ENCODE data around the gene TRAPPC4.
"Not testable (repeated sequence)": the region's sequence is repeated elsewhere in the genome, so short reads cannot be mapped to it uniquely, and the experiment has no call there.

TRAPPC4 gene

GRCh38 chr11:119018074-119018938 is at the start of gene TRAPPC4, which contains the start of gene RPS25:
TRAPPC4 (plus strand) TSS chr11:119018766; CDS start chr11:119018796, 30 bp downstream.
RPS25 (minus strand) TSS chr11:119018343; CDS start chr11:119018284, 59 bp downstream.
- peak within 1 kb of the TSS; percentile 84 for H3K27ac ChIP-seq (ENCODE audit: low read depth, low read length)
- H3K4me1 ChIP-seq (ENCODE audit: control insufficient read depth, insufficient read depth, low read length) = peaks cover 8% of the 10 kb centered on the region
- peak within 1 kb of the TSS; percentile 93 for H3K9ac ChIP-seq (ENCODE audit: low read length)
- peaks cover 19% of the 10 kb centered on the region for H3K36me3 ChIP-seq (ENCODE audit: control insufficient read depth, insufficient read depth, low read length)
- no peaks in the 10 kb centered on the region for H3K27me3 ChIP-seq (ENCODE audit: control insufficient read depth, insufficient read depth, low read length)
- H3K4me3 ChIP-seq (ENCODE audit: low read length) = peak within 1 kb of the TSS; percentile 68

GRCh38 chr11:118969508-118969907 is 49.1 kb upstream of the TRAPPC4 start:
- not testable (repeated sequence) for H3K27me3 ChIP-seq (ENCODE audit: control insufficient read depth, insufficient read depth, low read length); H3K27ac ChIP-seq (ENCODE audit: low read depth, low read length); H3K36me3 ChIP-seq (ENCODE audit: control insufficient read depth, insufficient read depth, low read length); H3K4me3 ChIP-seq (ENCODE audit: low read length); H3K9ac ChIP-seq (ENCODE audit: low read length); H3K4me1 ChIP-seq (ENCODE audit: control insufficient read depth, insufficient read depth, low read length)

GRCh38 chr11:118971646-118972045 is 46.9 kb upstream of the TRAPPC4 start, which contains the start of gene FOXR1:
FOXR1 (plus strand) TSS chr11:118971761; CDS start chr11:118971932, 171 bp downstream.
- no peaks in the 10 kb centered on the region for H3K4me1 ChIP-seq (ENCODE audit: control insufficient read depth, insufficient read depth, low read length)
- no peaks in the 10 kb centered on the region for H3K36me3 ChIP-seq (ENCODE audit: control insufficient read depth, insufficient read depth, low read length)
- no peak within 1 kb of the TSS for H3K9ac ChIP-seq (ENCODE audit: low read length)
- H3K27me3 ChIP-seq (ENCODE audit: control insufficient read depth, insufficient read depth, low read length) = no peaks in the 10 kb centered on the region
- no peak within 1 kb of the TSS for H3K27ac ChIP-seq (ENCODE audit: low read depth, low read length)
- H3K4me3 ChIP-seq (ENCODE audit: low read length) = no peak within 1 kb of the TSS

GRCh38 chr11:118973985-118974384 is 44.6 kb upstream of the TRAPPC4 start:
- Histone ChIP-seq H3K27ac (ENCODE audit: low read depth, low read length) (no peak overlapping the region), H3K36me3 (ENCODE audit: control insufficient read depth, insufficient read depth, low read length) (no peaks in the 10 kb centered on the region), H3K9ac (ENCODE audit: low read length) (no peak overlapping the region), H3K4me3 (ENCODE audit: low read length) (no peak overlapping the region), H3K4me1 (ENCODE audit: control insufficient read depth, insufficient read depth, low read length) (no peaks in the 10 kb centered on the region), H3K27me3 (ENCODE audit: control insufficient read depth, insufficient read depth, low read length) (peaks cover under 1% of the 10 kb centered on the region)

GRCh38 chr11:118975771-118976709 is 42.5 kb upstream of the TRAPPC4 start:
- peaks cover 3% of the 10 kb centered on the region for H3K27me3 ChIP-seq (ENCODE audit: control insufficient read depth, insufficient read depth, low read length)
- H3K4me1 ChIP-seq (ENCODE audit: control insufficient read depth, insufficient read depth, low read length) = no peaks in the 10 kb centered on the region
- no peaks in the 10 kb centered on the region for H3K36me3 ChIP-seq (ENCODE audit: control insufficient read depth, insufficient read depth, low read length)
- no peak overlapping the region for H3K4me3 ChIP-seq (ENCODE audit: low read length)
- no peak overlapping the region for H3K9ac ChIP-seq (ENCODE audit: low read length)
- H3K27ac ChIP-seq (ENCODE audit: low read depth, low read length) = no peak overlapping the region

- Histone ChIP-seq H3K4me1 (ENCODE audit: control insufficient read depth, insufficient read depth, low read length) (no peaks in the 10 kb centered on the region), H3K27me3 (ENCODE audit: control insufficient read depth, insufficient read depth, low read length) (peaks cover 3% of the 10 kb centered on the region), H3K27ac (ENCODE audit: low read depth, low read length) (no peak overlapping the region), H3K9ac (ENCODE audit: low read length) (no peak overlapping the region), H3K4me3 (ENCODE audit: low read length) (no peak overlapping the region), H3K36me3 (ENCODE audit: control insufficient read depth, insufficient read depth, low read length) (no peaks in the 10 kb centered on the region)
These were observed 39.1 kb upstream of the TRAPPC4 start for GRCh38 chr11:118979434-118979833.

- no peak overlapping the region for H3K27ac ChIP-seq (ENCODE audit: low read depth, low read length)
- H3K36me3 ChIP-seq (ENCODE audit: control insufficient read depth, insufficient read depth, low read length) = no peaks in the 10 kb centered on the region
- H3K4me3 ChIP-seq (ENCODE audit: low read length) = peak overlapping the region; percentile 15
- no peak overlapping the region for H3K9ac ChIP-seq (ENCODE audit: low read length)
- peaks cover 3% of the 10 kb centered on the region for H3K27me3 ChIP-seq (ENCODE audit: control insufficient read depth, insufficient read depth, low read length)
- no peaks in the 10 kb centered on the region for H3K4me1 ChIP-seq (ENCODE audit: control insufficient read depth, insufficient read depth, low read length)
These were observed 38.2 kb upstream of the TRAPPC4 start for GRCh38 chr11:118980191-118980881.

GRCh38 chr11:118984337-118984736 is 34.2 kb upstream of the TRAPPC4 start:
- not testable (repeated sequence) for H3K9ac ChIP-seq (ENCODE audit: low read length); H3K27ac ChIP-seq (ENCODE audit: low read depth, low read length); H3K4me1 ChIP-seq (ENCODE audit: control insufficient read depth, insufficient read depth, low read length); H3K36me3 ChIP-seq (ENCODE audit: control insufficient read depth, insufficient read depth, low read length); H3K4me3 ChIP-seq (ENCODE audit: low read length); H3K27me3 ChIP-seq (ENCODE audit: control insufficient read depth, insufficient read depth, low read length)

- Histone ChIP-seq H3K4me3 (ENCODE audit: low read length) (no peak overlapping the region), H3K4me1 (ENCODE audit: control insufficient read depth, insufficient read depth, low read length) (no peaks in the 10 kb centered on the region), H3K36me3 (ENCODE audit: control insufficient read depth, insufficient read depth, low read length) (no peaks in the 10 kb centered on the region), H3K27ac (ENCODE audit: low read depth, low read length) (no peak overlapping the region), H3K27me3 (ENCODE audit: control insufficient read depth, insufficient read depth, low read length) (no peaks in the 10 kb centered on the region), H3K9ac (ENCODE audit: low read length) (no peak overlapping the region)
These were observed 33.7 kb upstream of the TRAPPC4 start for GRCh38 chr11:118984825-118985224.

GRCh38 chr11:118988280-118988679 is 30.3 kb upstream of the TRAPPC4 start:
- Histone ChIP-seq H3K4me1 (ENCODE audit: control insufficient read depth, insufficient read depth, low read length) (no peaks in the 10 kb centered on the region), H3K9ac (ENCODE audit: low read length) (no peak overlapping the region), H3K4me3 (ENCODE audit: low read length) (no peak overlapping the region), H3K27me3 (ENCODE audit: control insufficient read depth, insufficient read depth, low read length) (no peaks in the 10 kb centered on the region), H3K36me3 (ENCODE audit: control insufficient read depth, insufficient read depth, low read length) (no peaks in the 10 kb centered on the region), H3K27ac (ENCODE audit: low read depth, low read length) (no peak overlapping the region)

GRCh38 chr11:118991486-118992038 is 27.0 kb upstream of the TRAPPC4 start:
- not testable (repeated sequence) for H3K9ac ChIP-seq (ENCODE audit: low read length); H3K4me3 ChIP-seq (ENCODE audit: low read length); H3K36me3 ChIP-seq (ENCODE audit: control insufficient read depth, insufficient read depth, low read length); H3K27me3 ChIP-seq (ENCODE audit: control insufficient read depth, insufficient read depth, low read length); H3K4me1 ChIP-seq (ENCODE audit: control insufficient read depth, insufficient read depth, low read length); H3K27ac ChIP-seq (ENCODE audit: low read depth, low read length)
